HFF-Myc (cell line): ENCODE results near the gene PDC.
"Not testable (repeated sequence)": the region's sequence is repeated elsewhere in the genome, so short reads cannot be mapped to it uniquely, and the experiment has no call there.

ENCODE experiments used
- DNase-seq: peaks from one replicate; pipeline ENCODE4 v3.0.0-alpha.2; 2011; ENCODE audit warnings: low read depth; ENCODE audit errors: extremely low read depth
- H3K4me3 ChIP-seq: replicated peaks from 2 replicates; pipeline ENCODE4 v1.5.1; 2011; ENCODE audit warnings: low read depth, mild to moderate bottlenecking, control low read depth, low read length
- CTCF ChIP-seq: IDR thresholded peaks from 2 replicates; pipeline ENCODE4 v1.5.1; 2012; ENCODE audit warnings: mild to moderate bottlenecking, low read depth, low read length, control low read depth; ENCODE audit errors: missing control alignments

PDC gene

GRCh38 chr1:186413319-186413718 is 47.6 kb downstream of the PDC start:
- no peak for TF ChIP-seq CTCF
- DNase-seq: no peak
- H3K4me3 ChIP-seq: no peak overlapping the region

DNA sequence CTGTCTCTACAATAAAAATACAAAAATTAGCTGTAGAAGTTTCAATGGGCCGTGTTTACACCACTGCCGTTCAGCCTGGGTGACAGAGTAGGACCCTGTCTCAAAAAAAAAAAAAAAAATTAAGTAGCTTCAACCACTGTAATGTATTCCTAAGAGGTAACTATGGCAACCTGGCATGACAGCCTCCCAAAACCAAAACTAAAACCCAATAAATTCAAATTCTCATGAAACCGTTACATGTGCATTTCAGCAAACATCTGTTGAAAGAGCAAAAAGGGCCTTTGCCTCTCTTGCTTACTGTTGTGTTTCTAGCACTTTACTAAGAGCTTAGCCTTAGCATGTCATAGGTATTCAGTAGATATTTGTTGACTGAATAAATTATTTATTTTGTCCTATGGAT is 51.8 kb downstream of the PDC start:
- no peak overlapping the region for H3K4me3 ChIP-seq
- no peak for TF ChIP-seq CTCF
- no peak for DNase-seq

DNA sequence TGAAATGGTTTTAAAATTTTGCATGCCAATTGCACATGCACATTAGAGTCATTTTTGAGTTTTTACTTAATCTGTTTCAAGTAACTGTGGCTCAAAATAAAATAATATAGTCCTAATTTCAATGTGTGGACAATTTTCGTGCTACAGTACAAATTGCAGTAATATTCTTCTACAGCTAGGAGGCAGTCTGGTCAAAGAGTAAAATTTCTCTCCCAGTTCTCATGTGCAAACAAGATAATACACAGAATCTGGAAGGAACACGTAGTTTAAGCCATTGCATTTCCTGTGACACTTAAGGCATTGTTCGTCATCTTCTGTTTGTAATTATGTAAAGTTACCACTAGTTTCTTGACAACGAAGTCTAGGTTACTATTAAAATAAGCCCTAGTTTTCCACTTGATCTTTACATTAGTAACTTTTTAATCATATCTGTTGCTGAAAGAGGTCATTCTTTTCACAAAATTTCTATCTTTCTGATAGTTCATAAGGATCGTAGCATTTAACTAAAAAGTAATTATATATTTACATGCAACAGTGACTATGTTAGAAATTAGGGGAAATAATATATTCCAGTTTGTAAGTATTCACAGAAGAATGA is 56.4 kb downstream of the PDC start:
- peak; percentile 67 for DNase-seq
- TF ChIP-seq CTCF: peak; percentile 56
- no peak overlapping the region for H3K4me3 ChIP-seq

- TF ChIP-seq CTCF: no peak
- H3K4me3 ChIP-seq: no peak overlapping the region
- no peak for DNase-seq
These were observed 57.3 kb downstream of the PDC start for GRCh38 chr1:186403632-186404031.

- H3K4me3 ChIP-seq, DNase-seq: not testable (repeated sequence)
These were observed 59.5 kb downstream of the PDC start for GRCh38 chr1:186401446-186401845.
